Nephron progenitor cell (in vitro differentiated cells): ENCODE measurements around the gene PTPRO.

ENCODE experiments used
- DNase-seq: peaks from one replicate; pipeline ENCODE4 v3.0.0; 2021
- H3K27ac Mint-ChIP-seq: 2 replicates; pipeline ENCODE4 v1.8.0; 2021; ENCODE audit warnings: mild to moderate bottlenecking, moderate library complexity, mixed read lengths
- H3K27me3 Mint-ChIP-seq: 2 replicates; pipeline ENCODE4 v1.8.0; 2021; ENCODE audit warnings: mild to moderate bottlenecking, low read depth, mixed read lengths; ENCODE audit not compliant: poor library complexity
- H3K36me3 Mint-ChIP-seq: 2 replicates; pipeline ENCODE4 v1.8.0; 2021; ENCODE audit warnings: low read depth, mixed read lengths
- H3K4me1 Mint-ChIP-seq: 2 replicates; pipeline ENCODE4 v1.8.0; 2021; ENCODE audit warnings: mixed read lengths
- H3K4me3 Mint-ChIP-seq: 2 replicates; pipeline ENCODE4 v1.8.0; 2021; ENCODE audit warnings: mild to moderate bottlenecking, moderate library complexity, mixed read lengths
- H3K9me3 Mint-ChIP-seq: 2 replicates; pipeline ENCODE4 v1.8.0; 2021; ENCODE audit warnings: mild to moderate bottlenecking, moderate library complexity, mixed read lengths
- CTCF ChIP-seq: fragments of 200-600 bp; sonication (generic); IDR thresholded peaks from 2 replicates; pipeline ENCODE4 v1.5.0; 2021; ENCODE audit warnings: antibody characterized with exemption

The PTPRO gene

GRCh38 chr12:15495746-15496145 lies 173.4 kb downstream of the PTPRO start:
- no peak for TF ChIP-seq CTCF
- Mint-ChIP-seq H3K4me1 (peaks cover 43% of the 10 kb centered on the region), H3K27ac (no peak overlapping the region)

GRCh38 chr12:15496738-15497137 lies 174.4 kb downstream of the PTPRO start:
- DNase-seq, result no peak
- H3K36me3 Mint-ChIP-seq, result peaks cover 4% of the 10 kb centered on the region
- H3K9me3 Mint-ChIP-seq, result peaks cover 14% of the 10 kb centered on the region
- TF ChIP-seq CTCF, result no peak
- no peak overlapping the region for H3K4me3 Mint-ChIP-seq
- peaks cover 43% of the 10 kb centered on the region for H3K4me1 Mint-ChIP-seq
- H3K27ac Mint-ChIP-seq, result no peak overlapping the region
- H3K27me3 Mint-ChIP-seq, result peaks cover 4% of the 10 kb centered on the region

More at GRCh38 chr12:15495746-15496145, 173.4 kb downstream of the PTPRO start:
- no peak for DNase-seq
- peaks cover 1% of the 10 kb centered on the region for H3K27me3 Mint-ChIP-seq
- peaks cover 4% of the 10 kb centered on the region for H3K36me3 Mint-ChIP-seq
- H3K4me3 Mint-ChIP-seq, result no peak overlapping the region
- H3K9me3 Mint-ChIP-seq, result peaks cover 14% of the 10 kb centered on the region

GRCh38 chr12:15497671-15498292 lies 175.5 kb downstream of the PTPRO start:
- TF ChIP-seq CTCF, result no peak
- Mint-ChIP-seq H3K4me3 (no peak overlapping the region), H3K27me3 (peaks cover 4% of the 10 kb centered on the region), H3K36me3 (no peaks in the 10 kb centered on the region), H3K9me3 (peaks cover 6% of the 10 kb centered on the region), H3K27ac (peak overlapping the region; percentile 47), H3K4me1 (peaks cover 43% of the 10 kb centered on the region)
- no peak for DNase-seq

GRCh38 chr12:15502211-15502610 lies 179.9 kb downstream of the PTPRO start:
- no peaks in the 10 kb centered on the region for H3K36me3 Mint-ChIP-seq
- peaks cover 7% of the 10 kb centered on the region for H3K4me1 Mint-ChIP-seq
- no peak overlapping the region for H3K4me3 Mint-ChIP-seq
- no peak overlapping the region for H3K27ac Mint-ChIP-seq
- H3K27me3 Mint-ChIP-seq, result peaks cover 4% of the 10 kb centered on the region
- H3K9me3 Mint-ChIP-seq, result no peaks in the 10 kb centered on the region
- TF ChIP-seq CTCF, result no peak
- no peak for DNase-seq

- no peaks in the 10 kb centered on the region for H3K4me1 Mint-ChIP-seq
- no peak overlapping the region for H3K27ac Mint-ChIP-seq
- H3K4me3 Mint-ChIP-seq, result no peak overlapping the region
- H3K36me3 Mint-ChIP-seq, result no peaks in the 10 kb centered on the region
- H3K9me3 Mint-ChIP-seq, result no peaks in the 10 kb centered on the region
- no peak for DNase-seq
- TF ChIP-seq CTCF, result no peak
- H3K27me3 Mint-ChIP-seq, result peaks cover 7% of the 10 kb centered on the region
These were observed 183.3 kb downstream of the PTPRO start for GRCh38 chr12:15505616-15506015.

- H3K4me1 Mint-ChIP-seq, result no peaks in the 10 kb centered on the region
- no peak for DNase-seq
- H3K9me3 Mint-ChIP-seq, result peaks cover 15% of the 10 kb centered on the region
- H3K4me3 Mint-ChIP-seq, result no peak overlapping the region
- no peaks in the 10 kb centered on the region for H3K27me3 Mint-ChIP-seq
- H3K36me3 Mint-ChIP-seq, result peaks cover 17% of the 10 kb centered on the region
- no peak for TF ChIP-seq CTCF
- no peak overlapping the region for H3K27ac Mint-ChIP-seq
These were observed 192.7 kb downstream of the PTPRO start for GRCh38 chr12:15515010-15515409.
